GM12874 (cell line): ENCODE results near the gene NDP.

ENCODE experiments used
- TF ChIP-seq, protein P1 (sequence below): IDR thresholded peaks from 2 replicates; pipeline ENCODE4 v1.5.1; 2011; ENCODE audit warnings: low read depth, mild to moderate bottlenecking, control low read depth, low read length, moderate library complexity; ENCODE audit not compliant: insufficient read depth

The NDP gene

DNA sequence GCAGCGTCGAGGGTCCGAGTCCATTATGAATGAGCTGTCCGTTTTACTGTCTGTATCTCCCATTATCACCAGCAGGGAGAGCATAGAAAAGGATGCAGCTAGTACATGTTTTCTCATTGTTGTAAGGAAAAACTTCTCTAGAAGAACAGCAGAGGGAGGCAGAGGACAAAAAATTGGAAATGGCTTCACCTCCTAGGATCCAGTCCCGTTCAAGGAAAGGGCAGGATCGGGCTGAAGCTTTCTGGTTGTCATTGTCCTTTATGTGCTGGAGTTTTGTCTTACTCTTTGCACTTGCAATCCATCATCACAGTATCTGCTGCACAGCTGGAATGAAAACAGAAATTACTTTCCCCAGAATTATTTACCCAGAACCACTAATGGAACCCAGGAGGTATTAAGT lies 14.7 kb downstream of the NDP start:
- TF ChIP-seq, protein P1, sequence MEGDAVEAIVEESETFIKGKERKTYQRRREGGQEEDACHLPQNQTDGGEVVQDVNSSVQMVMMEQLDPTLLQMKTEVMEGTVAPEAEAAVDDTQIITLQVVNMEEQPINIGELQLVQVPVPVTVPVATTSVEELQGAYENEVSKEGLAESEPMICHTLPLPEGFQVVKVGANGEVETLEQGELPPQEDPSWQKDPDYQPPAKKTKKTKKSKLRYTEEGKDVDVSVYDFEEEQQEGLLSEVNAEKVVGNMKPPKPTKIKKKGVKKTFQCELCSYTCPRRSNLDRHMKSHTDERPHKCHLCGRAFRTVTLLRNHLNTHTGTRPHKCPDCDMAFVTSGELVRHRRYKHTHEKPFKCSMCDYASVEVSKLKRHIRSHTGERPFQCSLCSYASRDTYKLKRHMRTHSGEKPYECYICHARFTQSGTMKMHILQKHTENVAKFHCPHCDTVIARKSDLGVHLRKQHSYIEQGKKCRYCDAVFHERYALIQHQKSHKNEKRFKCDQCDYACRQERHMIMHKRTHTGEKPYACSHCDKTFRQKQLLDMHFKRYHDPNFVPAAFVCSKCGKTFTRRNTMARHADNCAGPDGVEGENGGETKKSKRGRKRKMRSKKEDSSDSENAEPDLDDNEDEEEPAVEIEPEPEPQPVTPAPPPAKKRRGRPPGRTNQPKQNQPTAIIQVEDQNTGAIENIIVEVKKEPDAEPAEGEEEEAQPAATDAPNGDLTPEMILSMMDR: peak; percentile 29; the same call in 1 of the 2 replicates

DNA sequence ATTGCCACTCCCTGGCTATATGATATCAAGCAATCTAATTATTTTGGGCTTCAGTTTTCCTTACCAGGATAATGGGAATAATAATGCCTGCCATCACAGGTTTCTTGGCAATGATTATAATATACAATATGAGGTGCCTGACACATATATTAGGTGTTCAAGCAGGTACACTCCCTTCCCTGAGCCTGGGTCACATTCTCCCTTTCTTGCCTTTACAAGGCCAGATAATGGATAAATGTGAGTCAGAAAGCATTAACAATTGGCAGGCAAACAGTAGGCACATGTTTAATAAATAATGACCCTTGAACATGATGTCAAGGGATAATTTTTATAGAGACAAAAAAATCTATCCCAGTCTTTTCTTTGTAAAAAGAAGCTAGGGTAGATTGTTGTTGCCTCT lies 17.2 kb downstream of the NDP start:
- TF ChIP-seq, protein P1: no peak

DNA sequence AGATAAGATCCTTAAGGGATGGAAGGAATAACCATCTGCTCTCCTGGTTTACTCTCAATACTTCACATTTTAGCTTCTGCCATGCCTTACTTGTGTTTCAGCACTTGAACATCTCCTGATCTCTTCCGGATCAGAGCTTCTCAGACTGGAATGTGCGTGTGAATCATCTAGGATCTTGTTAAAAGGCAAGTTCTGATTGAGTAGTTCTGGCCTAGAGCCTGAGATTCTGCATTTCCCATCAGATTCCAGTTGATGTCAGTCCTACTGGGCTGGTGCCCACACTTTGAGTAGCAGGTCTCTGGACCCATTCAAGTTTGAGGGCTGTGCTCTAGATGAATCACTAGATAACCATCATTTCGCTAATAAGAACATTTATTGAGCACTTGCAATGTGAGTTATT lies 20.0 kb downstream of the NDP start:
- TF ChIP-seq, protein P1: no peak

DNA sequence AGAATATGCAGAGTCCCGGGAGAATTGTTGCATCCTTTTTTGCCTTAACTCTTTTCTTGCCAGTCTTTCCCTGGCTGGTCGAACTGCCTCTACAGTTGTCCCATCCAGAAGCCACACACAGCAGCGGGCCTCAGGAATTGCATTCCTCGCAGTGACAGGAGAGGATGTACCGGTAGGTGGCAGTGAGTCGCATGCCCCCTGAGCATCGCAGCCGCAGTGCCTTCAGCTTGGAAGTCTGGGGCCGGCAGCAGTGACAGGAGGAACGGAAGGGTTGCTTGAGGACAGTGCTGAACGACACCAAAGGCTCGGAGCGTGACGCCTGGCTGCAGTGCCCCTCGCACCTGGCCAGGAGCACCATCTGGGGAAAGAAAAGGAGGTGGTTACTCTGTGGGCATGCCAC lies 23.5 kb downstream of the NDP start:
- TF ChIP-seq, protein P1: 0 out of 2 replicates have a peak, but pooled peaks have one; percentile 31

DNA sequence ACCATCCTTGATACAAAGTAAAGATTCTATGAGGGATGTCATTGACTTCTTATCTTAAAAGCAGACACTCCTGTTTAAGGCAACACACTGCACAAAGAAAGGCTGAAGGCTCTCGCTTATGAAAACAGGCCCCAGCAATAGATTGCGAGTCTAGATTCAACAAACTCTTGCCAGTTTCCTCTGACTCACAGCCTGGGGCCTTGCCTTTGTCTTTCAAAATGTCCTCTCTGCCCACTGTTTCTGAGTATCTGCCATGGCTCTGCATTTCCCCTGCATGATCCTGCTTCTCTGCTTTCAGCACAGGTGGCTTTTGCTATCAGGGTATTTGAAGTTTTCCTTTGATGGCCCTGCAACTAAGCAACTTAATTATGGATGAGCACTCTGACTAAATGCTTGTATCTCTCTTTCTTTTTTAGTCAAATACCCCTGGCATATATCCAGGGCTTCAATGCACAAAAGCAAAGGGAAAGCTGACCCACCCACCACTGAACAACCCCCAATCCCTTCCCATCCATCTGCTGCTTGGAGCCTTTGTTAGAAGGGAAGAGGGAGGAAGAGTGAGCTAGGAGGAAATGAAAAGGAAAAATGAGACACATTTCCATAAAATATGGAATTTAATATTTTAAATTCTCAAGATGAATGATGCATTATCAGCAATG lies 32.2 kb downstream of the NDP start:
- TF ChIP-seq, protein P1: no peak

DNA sequence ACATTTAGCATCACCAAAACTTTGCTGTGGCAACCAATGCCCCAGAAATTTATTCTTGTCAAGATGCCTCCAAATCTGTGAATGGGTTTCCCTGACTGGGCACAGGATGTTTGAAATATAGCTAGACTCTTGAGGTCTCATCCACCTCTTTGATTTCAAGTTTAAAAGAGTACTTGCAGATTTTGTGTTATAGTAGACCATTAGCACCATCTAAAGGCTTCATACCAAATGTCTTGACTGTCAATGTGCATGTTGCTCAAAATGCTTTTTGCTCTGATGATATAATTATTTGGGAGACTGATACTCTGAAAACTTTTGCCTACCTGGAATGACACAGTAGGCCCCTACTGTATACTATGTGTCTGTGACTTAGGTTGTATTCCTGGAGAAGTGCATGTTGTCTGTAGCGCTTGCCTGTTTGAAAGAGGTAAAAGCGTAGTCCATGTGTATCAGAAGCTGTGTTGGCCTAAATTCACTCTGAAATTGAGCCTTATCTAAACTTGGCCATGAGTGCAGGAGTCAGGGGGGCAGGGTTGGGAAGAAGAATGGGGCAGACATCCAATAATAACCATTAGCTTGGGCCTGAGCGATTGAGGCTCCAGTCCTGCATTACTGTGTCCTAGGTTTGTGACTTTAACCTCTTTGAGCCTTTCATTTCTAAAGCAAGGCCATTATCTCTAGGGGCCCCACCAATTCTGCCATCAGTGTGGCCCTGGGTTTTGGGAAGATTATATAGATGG lies 33.8 kb downstream of the NDP start:
- TF ChIP-seq, protein P1: no peak

DNA sequence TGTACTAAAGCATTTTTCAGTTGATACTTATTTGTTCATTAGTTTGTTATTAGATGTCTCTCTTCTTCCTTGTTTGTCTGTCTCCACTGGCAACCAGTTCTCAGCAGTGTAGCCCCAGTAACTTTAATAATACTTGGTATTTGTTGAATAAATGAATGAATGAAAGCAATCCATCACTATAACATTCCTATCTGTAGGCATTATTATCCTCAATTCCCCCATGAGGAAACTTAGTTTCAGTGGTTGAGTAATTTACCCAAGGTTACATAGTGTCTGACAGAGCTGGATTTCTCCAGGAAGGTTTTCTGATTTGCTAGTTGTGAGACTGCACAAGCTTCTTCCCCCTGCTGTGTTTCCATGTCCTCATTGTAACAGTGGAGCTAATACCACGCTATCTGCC lies 63.2 kb downstream of the NDP start:
- TF ChIP-seq, protein P1: no peak
